MCF 10A (cell line): Measurements from ENCODE around the gene RAI1. TPM values are rescaled to one million over a fixed set of nuclear protein-coding genes. Genes with fewer than 3 reads are reported as not detected.

Experiments used
- BruUV-seq: library from RNA; stranded (reverse); fragments of 400-500 nt; replicated peaks from 2 replicates; lab custom pipeline; 2021; lab: Mats Ljungman, UMichigan
- CTCF ChIA-PET: fragments of 300-600 bp; sonication (Branson Sonifier 250); formaldehyde crosslinking; extraction: SDS; loops from one replicate; lab custom pipeline; 2021; ENCODE audit warnings: antibody characterized with exemption, inconsistent platforms; lab: Yijun Ruan, JAX
- POLR2A ChIA-PET: fragments of 300-600, 350-650 bp; sonication (Branson Sonifier 250); formaldehyde crosslinking; extraction: SDS; loops from one replicate; lab custom pipeline; 2020; ENCODE audit warnings: antibody characterized with exemption, inconsistent platforms; lab: Yijun Ruan, JAX
- DNase-seq: peaks from one replicate; pipeline ENCODE4 v3.0.0-alpha.2; 2018; ENCODE audit not compliant: unreplicated experiment
- H3K27ac Mint-ChIP-seq: one replicate; pipeline ENCODE4 v1.8.0; 2022; ENCODE audit warnings: mild to moderate bottlenecking, low read depth, mixed read lengths; ENCODE audit not compliant: unreplicated experiment
- H3K27me3 Mint-ChIP-seq: one replicate; pipeline ENCODE4 v1.8.0; 2022; ENCODE audit warnings: mixed read lengths; ENCODE audit not compliant: insufficient read depth, unreplicated experiment
- H3K36me3 Mint-ChIP-seq: one replicate; pipeline ENCODE4 v1.8.0; 2022; ENCODE audit warnings: mild to moderate bottlenecking, moderate library complexity, mixed read lengths; ENCODE audit not compliant: insufficient read depth, unreplicated experiment
- H3K4me1 Mint-ChIP-seq: one replicate; pipeline ENCODE4 v1.8.0; 2022; ENCODE audit warnings: mixed read lengths; ENCODE audit not compliant: insufficient read depth, unreplicated experiment
- H3K4me3 Mint-ChIP-seq: one replicate; pipeline ENCODE4 v1.8.0; 2022; ENCODE audit warnings: mild to moderate bottlenecking, moderate library complexity, mixed read lengths; ENCODE audit not compliant: unreplicated experiment
- H3K9me3 Mint-ChIP-seq: one replicate; pipeline ENCODE4 v1.8.0; 2022; ENCODE audit warnings: mixed read lengths; ENCODE audit not compliant: unreplicated experiment
- CTCF ChIP-seq: fragments of 200-600 bp; IDR thresholded peaks from one replicate; pipeline ENCODE4 v1.8.0; 2022; ENCODE audit warnings: antibody characterized with exemption, mild to moderate bottlenecking; ENCODE audit not compliant: unreplicated experiment
- intact Hi-C: fragments of 100-400 bp; cut with micrococcal nuclease; formaldehyde crosslinking; loops from 2 replicates; pipeline ENCODE4 v1.14.1; 2022
- total RNA-seq: library from RNA; stranded (reverse); gene quantifications from 2 replicates; pipeline ENCODE4 v1.2.3, GENCODE V29; 2022

Gene RAI1
- total RNA-seq, 1 experiment from 2014 or later = 30.4 TPM

GRCh38 chr17:17671369-17672129 is 9.7 kb upstream of the RAI1 start:
- H3K27me3 Mint-ChIP-seq = peaks cover 13% of the 10 kb centered on the region
- no peak for TF ChIP-seq CTCF
- POLR2A ChIA-PET = interaction anchor here (0.8 kb wide), 1 partner anchor 124 kb away, joined by 3 read pairs; no protein-coding TSS in a partner anchor
- no TSS peak for BruUV-seq
- H3K9me3 Mint-ChIP-seq = no peaks in the 10 kb centered on the region
- no peak for DNase-seq
- H3K4me3 Mint-ChIP-seq = no peak overlapping the region
- H3K36me3 Mint-ChIP-seq = no peaks in the 10 kb centered on the region
- CTCF ChIA-PET = interaction anchor here (1.8 kb wide), 1 partner anchor 9 kb away, joined by 8 read pairs; the partner anchor contains the start of gene RAI1
- H3K27ac Mint-ChIP-seq = peak overlapping the region; percentile 44
- H3K4me1 Mint-ChIP-seq = peaks cover 25% of the 10 kb centered on the region
- intact Hi-C loops = no loop called here

GRCh38 chr17:17672453-17673368 is 8.5 kb upstream of the RAI1 start:
- TF ChIP-seq CTCF = no peak
- H3K9me3 Mint-ChIP-seq = no peaks in the 10 kb centered on the region
- no TSS peak for BruUV-seq
- H3K36me3 Mint-ChIP-seq = no peaks in the 10 kb centered on the region
- H3K4me3 Mint-ChIP-seq = no peak overlapping the region
- ChIA-PET CTCF (interaction anchor here (0.6 to 1.8 kb wide), 7 partner anchors 8 to 318 kb away, joined by 3 to 8 read pairs (median 3); partner anchors contain the start of gene RAI1), POLR2A (no interaction called here)
- H3K4me1 Mint-ChIP-seq = peaks cover 24% of the 10 kb centered on the region
- H3K27me3 Mint-ChIP-seq = peaks cover 13% of the 10 kb centered on the region
- intact Hi-C loops = no loop called here
- DNase-seq = no peak
- H3K27ac Mint-ChIP-seq = no peak overlapping the region

- no peak for DNase-seq
- Mint-ChIP-seq H3K4me1 (peaks cover 18% of the 10 kb centered on the region), H3K27me3 (peaks cover 13% of the 10 kb centered on the region), H3K36me3 (no peaks in the 10 kb centered on the region), H3K4me3 (no peak overlapping the region), H3K9me3 (no peaks in the 10 kb centered on the region), H3K27ac (peak overlapping the region; percentile 59)
- ChIA-PET CTCF (interaction anchor here (0.6 to 0.9 kb wide), 3 partner anchors 10 to 405 kb away, joined by 3 to 4 read pairs (median 4); no protein-coding TSS in a partner anchor), POLR2A (interaction anchor here (0.6 to 1.2 kb wide), 11 partner anchors 10 to 238 kb away, joined by 3 to 6 read pairs (median 3); partner anchors contain the start of gene SREBF1)
- intact Hi-C loops = no loop called here
- TF ChIP-seq CTCF = no peak
- no TSS peak for BruUV-seq
These were observed 5.8 kb upstream of the RAI1 start for GRCh38 chr17:17675416-17675815.
